ENCODE results near the gene CDC42BPB.
"Not testable (repeated sequence)": the region's sequence is repeated elsewhere in the genome, so short reads cannot be mapped to it uniquely, and the experiment has no call there.

The CDC42BPB gene

GRCh38 chr14:102932484-102933248 is 124.7 kb downstream of the CDC42BPB start:
- H3K27me3 Mint-ChIP-seq (ENCODE audit: low read depth): peaks cover 22% of the 10 kb centered on the region

GRCh38 chr14:102931580-102932285 is 125.6 kb downstream of the CDC42BPB start:
- Mint-ChIP-seq H3K4me3 (no peak overlapping the region), H3K9me3 (no peaks in the 10 kb centered on the region), H3K4me1 (ENCODE audit: low read depth) (peaks cover 1% of the 10 kb centered on the region), H3K36me3 (ENCODE audit: low read depth) (no peaks in the 10 kb centered on the region), H3K27me3 (ENCODE audit: low read depth) (peaks cover 29% of the 10 kb centered on the region), H3K27ac (no peak overlapping the region)

More at GRCh38 chr14:102932484-102933248, 124.7 kb downstream of the CDC42BPB start:
- H3K9me3 Mint-ChIP-seq: no peaks in the 10 kb centered on the region
- peaks cover 1% of the 10 kb centered on the region for H3K4me1 Mint-ChIP-seq (ENCODE audit: low read depth)
- no peaks in the 10 kb centered on the region for H3K36me3 Mint-ChIP-seq (ENCODE audit: low read depth)
- no peak overlapping the region for H3K4me3 Mint-ChIP-seq
- H3K27ac Mint-ChIP-seq: no peak overlapping the region

GRCh38 chr14:102930753-102931579 is 126.4 kb downstream of the CDC42BPB start:
- H3K27ac Mint-ChIP-seq: no peak overlapping the region
- peaks cover 1% of the 10 kb centered on the region for H3K4me1 Mint-ChIP-seq (ENCODE audit: low read depth)
- peaks cover 36% of the 10 kb centered on the region for H3K27me3 Mint-ChIP-seq (ENCODE audit: low read depth)
- no peak overlapping the region for H3K4me3 Mint-ChIP-seq
- H3K9me3 Mint-ChIP-seq: no peaks in the 10 kb centered on the region
- H3K36me3 Mint-ChIP-seq (ENCODE audit: low read depth): no peaks in the 10 kb centered on the region

GRCh38 chr14:102930138-102930752 is 127.1 kb downstream of the CDC42BPB start:
- Mint-ChIP-seq H3K4me3 (no peak overlapping the region), H3K36me3 (ENCODE audit: low read depth) (no peaks in the 10 kb centered on the region), H3K9me3 (no peaks in the 10 kb centered on the region)

GRCh38 chr14:102929241-102930137 is 127.9 kb downstream of the CDC42BPB start:
- Mint-ChIP-seq H3K36me3 (ENCODE audit: low read depth) (no peaks in the 10 kb centered on the region), H3K27me3 (ENCODE audit: low read depth) (peaks cover 44% of the 10 kb centered on the region), H3K27ac (no peak overlapping the region), H3K4me3 (no peak overlapping the region), H3K4me1 (ENCODE audit: low read depth) (peaks cover 1% of the 10 kb centered on the region), H3K9me3 (no peaks in the 10 kb centered on the region)

More at GRCh38 chr14:102930138-102930752, 127.1 kb downstream of the CDC42BPB start:
- Mint-ChIP-seq H3K4me1 (ENCODE audit: low read depth) (peaks cover 1% of the 10 kb centered on the region), H3K27me3 (ENCODE audit: low read depth) (peaks cover 43% of the 10 kb centered on the region), H3K27ac (no peak overlapping the region)

GRCh38 chr14:102928412-102929240 is 128.7 kb downstream of the CDC42BPB start:
- Mint-ChIP-seq H3K4me3 (peak overlapping the region; percentile 51), H3K4me1 (ENCODE audit: low read depth) (peaks cover 1% of the 10 kb centered on the region), H3K27ac (no peak overlapping the region), H3K9me3 (no peaks in the 10 kb centered on the region), H3K27me3 (ENCODE audit: low read depth) (peaks cover 49% of the 10 kb centered on the region), H3K36me3 (ENCODE audit: low read depth) (no peaks in the 10 kb centered on the region)

GRCh38 chr14:102927878-102928411 is 129.4 kb downstream of the CDC42BPB start:
- H3K27me3 Mint-ChIP-seq (ENCODE audit: low read depth): peaks cover 53% of the 10 kb centered on the region

GRCh38 chr14:102927346-102927877 is 129.9 kb downstream of the CDC42BPB start:
- no peaks in the 10 kb centered on the region for H3K9me3 Mint-ChIP-seq
- H3K27ac Mint-ChIP-seq: no peak overlapping the region
- H3K27me3 Mint-ChIP-seq (ENCODE audit: low read depth): peaks cover 53% of the 10 kb centered on the region
- H3K4me3 Mint-ChIP-seq: no peak overlapping the region
- H3K4me1 Mint-ChIP-seq (ENCODE audit: low read depth): peaks cover 1% of the 10 kb centered on the region
- no peaks in the 10 kb centered on the region for H3K36me3 Mint-ChIP-seq (ENCODE audit: low read depth)

More at GRCh38 chr14:102927878-102928411, 129.4 kb downstream of the CDC42BPB start:
- H3K4me1 Mint-ChIP-seq (ENCODE audit: low read depth): peaks cover 1% of the 10 kb centered on the region
- H3K36me3 Mint-ChIP-seq (ENCODE audit: low read depth): no peaks in the 10 kb centered on the region
- peak overlapping the region; percentile 17 for H3K4me3 Mint-ChIP-seq
- no peak overlapping the region for H3K27ac Mint-ChIP-seq
- no peaks in the 10 kb centered on the region for H3K9me3 Mint-ChIP-seq

- peaks cover 53% of the 10 kb centered on the region for H3K27me3 Mint-ChIP-seq (ENCODE audit: low read depth)
- H3K36me3 Mint-ChIP-seq (ENCODE audit: low read depth); H3K4me3 Mint-ChIP-seq; H3K27ac Mint-ChIP-seq; H3K4me1 Mint-ChIP-seq (ENCODE audit: low read depth); H3K9me3 Mint-ChIP-seq: not testable (repeated sequence)
Observed at GRCh38 chr14:102926840-102927239, 130.5 kb downstream of the CDC42BPB start.

GRCh38 chr14:102926104-102926503 is 131.2 kb downstream of the CDC42BPB start:
- H3K27ac Mint-ChIP-seq: no peak overlapping the region

GRCh38 chr14:102925646-102926045 is 131.7 kb downstream of the CDC42BPB start:
- H3K36me3 Mint-ChIP-seq (ENCODE audit: low read depth): no peaks in the 10 kb centered on the region
- peaks cover 41% of the 10 kb centered on the region for H3K27me3 Mint-ChIP-seq (ENCODE audit: low read depth)
- H3K9me3 Mint-ChIP-seq: no peaks in the 10 kb centered on the region
- no peak overlapping the region for H3K4me3 Mint-ChIP-seq
- H3K4me1 Mint-ChIP-seq (ENCODE audit: low read depth): peaks cover 1% of the 10 kb centered on the region
- no peak overlapping the region for H3K27ac Mint-ChIP-seq

More at GRCh38 chr14:102926104-102926503, 131.2 kb downstream of the CDC42BPB start:
- peaks cover 45% of the 10 kb centered on the region for H3K27me3 Mint-ChIP-seq (ENCODE audit: low read depth)
- H3K9me3 Mint-ChIP-seq: no peaks in the 10 kb centered on the region
- H3K4me1 Mint-ChIP-seq (ENCODE audit: low read depth): peaks cover 1% of the 10 kb centered on the region
- no peaks in the 10 kb centered on the region for H3K36me3 Mint-ChIP-seq (ENCODE audit: low read depth)
- H3K4me3 Mint-ChIP-seq: no peak overlapping the region
